SK-N-SH (cell line): ENCODE results near the gene MYLK. TPM values are rescaled to one million over a fixed set of nuclear protein-coding genes. Genes with fewer than 3 reads are reported as not detected.

ENCODE experiments used
- CTCF ChIA-PET: fragments of 300-600, 350-600 bp; formaldehyde crosslinking; extraction: SDS; loops from one replicate; lab custom pipeline; 2021; lab: Yijun Ruan, JAX
- POLR2A ChIA-PET: fragments of 350-600 bp; sonication (Branson Sonifier 250); formaldehyde crosslinking; extraction: SDS; loops from one replicate; lab custom pipeline; 2020; ENCODE audit warnings: antibody characterized with exemption, inconsistent platforms; lab: Yijun Ruan, JAX
- DNase-seq: peaks from one replicate; pipeline ENCODE4 v3.0.0; 2012
- H2AFZ ChIP-seq: fragments of 200-600 bp; sonication (generic); 2 replicates; pipeline ENCODE4 v1.8.1; 2016; ENCODE audit warnings: antibody characterized with exemption, mild to moderate bottlenecking, low read depth
- H3F3A ChIP-seq: fragments of 200-600 bp; sonication (generic); replicated peaks from 2 replicates; pipeline ENCODE3; 2016; ENCODE audit warnings: antibody characterized with exemption, mild to moderate bottlenecking; ENCODE audit not compliant: insufficient read depth
- H3K27ac ChIP-seq, 2 experiments: fragments of 200-500 bp in 1 of 2; fragments of 200-600 bp in 1 of 2; sonication (Bioruptor generic) in 1 of 2; sonication (generic), shearing (Covaris generic) in 1 of 2; 2 replicates each; pipeline versions ENCODE4 v1.5.1 to v1.6.1; 2014 to 2016; ENCODE audit warnings: low read depth in 2 of 2, inconsistent platforms in 1 of 2, low read length in 1 of 2, mild to moderate bottlenecking in 1 of 2, mixed read lengths in 1 of 2
- H3K27me3 ChIP-seq: fragments of 200-600 bp; sonication (generic), shearing (Covaris generic); 2 replicates; pipeline ENCODE4 v1.6.1; 2016; ENCODE audit warnings: mixed run types; ENCODE audit not compliant: insufficient read depth
- H3K36me3 ChIP-seq, 2 experiments: fragments of 200-500 bp in 1 of 2; fragments of 200-600 bp in 1 of 2; sonication (Bioruptor generic) in 1 of 2; sonication (generic) in 1 of 2; replicated peaks in 1 of 2; 2 replicates each; pipeline versions ENCODE3 to v1.5.1; 2014 to 2016; ENCODE audit warnings: low read length in 1 of 2, mild to moderate bottlenecking in 1 of 2; ENCODE audit not compliant: insufficient read depth in 2 of 2, control insufficient read depth in 1 of 2
- H3K4me1 ChIP-seq, 2 experiments: fragments of 200-500 bp in 1 of 2; fragments of 200-600 bp in 1 of 2; sonication (Bioruptor generic) in 1 of 2; sonication (generic), shearing (Covaris generic) in 1 of 2; 2 replicates each; pipeline versions ENCODE4 v1.5.1 to v1.6.1; 2014 to 2016; ENCODE audit warnings: low read depth in 1 of 2, low read length in 1 of 2, mixed run types in 1 of 2; ENCODE audit not compliant: insufficient read depth in 2 of 2, control insufficient read depth in 1 of 2
- H3K4me2 ChIP-seq: fragments of 200-600 bp; sonication (generic), shearing (Covaris generic); 2 replicates; pipeline ENCODE4 v1.6.1; 2017; ENCODE audit warnings: mixed run types
- H3K4me3 ChIP-seq, 2 experiments: fragments of 200-500 bp in 1 of 2; fragments of 200-600 bp in 1 of 2; sonication (Bioruptor generic) in 1 of 2; sonication (generic), shearing (Covaris generic) in 1 of 2; 2 replicates each; pipeline versions ENCODE4 v1.5.1 to v1.8.1; 2014 to 2016; ENCODE audit warnings: low read depth in 2 of 2, inconsistent platforms in 1 of 2, low read length in 1 of 2, mild to moderate bottlenecking in 1 of 2, mixed read lengths in 1 of 2, moderate library complexity in 1 of 2
- H3K79me2 ChIP-seq: fragments of 200-600 bp; sonication (generic); 2 replicates; pipeline ENCODE4 v1.8.1; 2017; ENCODE audit warnings: mild to moderate bottlenecking; ENCODE audit not compliant: insufficient read depth
- H3K9ac ChIP-seq: fragments of 200-600 bp; sonication (generic); 2 replicates; pipeline ENCODE4 v1.6.1; 2017; ENCODE audit warnings: mixed run types
- H3K9me2 ChIP-seq: fragments of 200-600 bp; sonication (generic); 2 replicates; pipeline ENCODE4 v1.6.1; 2017; ENCODE audit warnings: mixed run types
- H3K9me3 ChIP-seq: fragments of 200-600 bp; sonication (generic); 2 replicates; pipeline ENCODE4 v1.6.1; 2017; ENCODE audit warnings: mixed run types, mild to moderate bottlenecking, moderate library complexity
- H4K20me1 ChIP-seq: fragments of 200-600 bp; sonication (generic); 2 replicates; pipeline ENCODE4 v1.6.1; 2017; ENCODE audit warnings: mild to moderate bottlenecking, mixed run types; ENCODE audit not compliant: insufficient read depth
- EP300 ChIP-seq, 2 experiments: IDR thresholded peaks; 2 replicates each; pipeline versions ENCODE4 v1.4.0 to v1.6.1; 2012; ENCODE audit warnings: borderline replicate concordance in 1 of 2, low read depth in 1 of 2, low read length in 1 of 2
- FOSL2 ChIP-seq: IDR thresholded peaks from 2 replicates; pipeline ENCODE4 v1.4.0; 2012; ENCODE audit warnings: low read depth, mild to moderate bottlenecking, moderate library complexity, borderline replicate concordance
- GATA2 ChIP-seq: sonication (generic); formaldehyde crosslinking; IDR thresholded peaks from 2 replicates; pipeline ENCODE4 v1.5.0; 2020; ENCODE audit warnings: mild to moderate bottlenecking, missing genetic modification reagents
- NRF1 ChIP-seq: IDR thresholded peaks from 2 replicates; pipeline ENCODE4 v1.6.1; 2012; ENCODE audit warnings: low read depth, mild to moderate bottlenecking, low read length
- PBX3 ChIP-seq: IDR thresholded peaks from 2 replicates; pipeline ENCODE4; 2012
- RAD21 ChIP-seq: IDR thresholded peaks from 2 replicates; pipeline ENCODE4 v1.6.1; 2012; ENCODE audit warnings: mild to moderate bottlenecking, low read length
- RCOR1 ChIP-seq: fragments of 150-350 bp; IDR thresholded peaks from 2 replicates; pipeline ENCODE4 v1.6.1; 2017; ENCODE audit warnings: antibody characterized with exemption, low read length
- RFX5 ChIP-seq: IDR thresholded peaks from 2 replicates; pipeline ENCODE4 v1.6.1; 2012; ENCODE audit warnings: mild to moderate bottlenecking, improper control_type of control experiment, low read length
- SMC3 ChIP-seq: IDR thresholded peaks from 2 replicates; pipeline ENCODE4 v1.6.1; 2012; ENCODE audit warnings: low read depth, low read length, improper control_type of control experiment
- TEAD4 ChIP-seq: IDR thresholded peaks from 2 replicates; pipeline ENCODE4 v1.4.0; 2012; ENCODE audit warnings: mild to moderate bottlenecking, borderline replicate concordance; ENCODE audit not compliant: insufficient read depth
- USF1 ChIP-seq: IDR thresholded peaks from 2 replicates; pipeline ENCODE4 v1.4.0; 2012; ENCODE audit warnings: low read depth, borderline replicate concordance
- YY1 ChIP-seq: IDR thresholded peaks from 2 replicates; pipeline ENCODE4 v1.4.0; 2012; ENCODE audit warnings: low read depth, mild to moderate bottlenecking
- ZBTB33 ChIP-seq: IDR thresholded peaks from 2 replicates; pipeline ENCODE4 v1.4.0; 2012; ENCODE audit warnings: low read depth, borderline replicate concordance
- WGBS: methylation state at CpG from one replicate; pipeline ENCODE4 v1.1.6; 2017; ENCODE audit warnings: low lambda C conversion rate; 5-methylcytosine and 5-hydroxymethylcytosine counted together
- polyA plus RNA-seq, 3 experiments: library from polyadenylated mRNA; depleted of rRNA; stranded (reverse); fragments of >200 nt; gene quantifications; 2 replicates each; pipeline ENCODE4 v1.2.3, GENCODE V29; 2012

The MYLK gene
- polyA plus RNA-seq, 1 of the 3 experiments (the other 2 are of a cell fraction) = 272 TPM

GRCh38 chr3:123818921-123819429, 65.2 kb downstream of the MYLK start:
- no peaks in the 10 kb centered on the region for H4K20me1 ChIP-seq
- no peak overlapping the region for H2AFZ ChIP-seq
- H3K9me2 ChIP-seq = no peaks in the 10 kb centered on the region
- H3K36me3 ChIP-seq = peaks cover 33 to 67% of the 10 kb centered on the region in 2 experiments
- DNase-seq = no peak
- H3K27me3 ChIP-seq = no peaks in the 10 kb centered on the region
- peak overlapping the region; percentile 51 to 91; a peak in 3 of 4 replicates for H3K27ac ChIP-seq
- no peaks in the 10 kb centered on the region for H3K9me3 ChIP-seq
- TF ChIP-seq GATA2 (CRISPR knock-in tag) = no peak
- TF ChIP-seq SMC3 = no peak
- no peak for TF ChIP-seq USF1
- no peak for TF ChIP-seq TEAD4
- peak; percentile 23; the same call in 1 of the 2 replicates for TF ChIP-seq FOSL2
- no peak for TF ChIP-seq ZBTB33
- TF ChIP-seq EP300 (IDR thresholded peaks at IDR 0.05; ENCODE audit: borderline replicate concordance in 1 of 2, low read depth in 1 of 2, low read length in 1 of 2) = no peak
- TF ChIP-seq RCOR1 = no peak
- CTCF ChIA-PET = interaction anchor here (1.1 kb wide), 1 partner anchor 95 kb away, joined by 3 read pairs; no protein-coding TSS in a partner anchor
- H3K4me3 ChIP-seq = no peak overlapping the region
- H3K79me2 ChIP-seq = peaks cover 54% of the 10 kb centered on the region
- peak overlapping the region; percentile 18; the same call in 1 of the 2 replicates for H3K4me2 ChIP-seq
- POLR2A ChIA-PET = no interaction called here
- no peak overlapping the region; the same call in 1 of the 2 replicates for H3K9ac ChIP-seq
- WGBS = 51% methylated on average over 2 of the region's 2 CpGs
- H3F3A ChIP-seq = peaks cover 65% of the 10 kb centered on the region
- peaks cover 13 to 52% of the 10 kb centered on the region in 2 experiments; a peak in 3 of 4 replicates for H3K4me1 ChIP-seq

GRCh38 chr3:123818324-123818920, 65.7 kb downstream of the MYLK start:
- H3K4me3 ChIP-seq = no peak overlapping the region
- peaks cover 54% of the 10 kb centered on the region for H3K79me2 ChIP-seq
- TF ChIP-seq NRF1 (no peak), YY1 (no peak), RCOR1 (no peak), ZBTB33 (no peak), RAD21 (no peak), PBX3 (no peak), RFX5 (no peak)
- no peak for DNase-seq
- no peaks in the 10 kb centered on the region for H4K20me1 ChIP-seq
- peak overlapping the region; percentile 91; a peak in 3 of 4 replicates for H3K27ac ChIP-seq
- 85% methylated on average over 5 of the region's 5 CpGs for WGBS
- H3K9me3 ChIP-seq = no peaks in the 10 kb centered on the region
- CTCF ChIA-PET = no interaction called here
- no peaks in the 10 kb centered on the region for H3K9me2 ChIP-seq
- H3K4me1 ChIP-seq = peaks cover 13 to 52% of the 10 kb centered on the region in 2 experiments; a peak in 3 of 4 replicates
- no peaks in the 10 kb centered on the region for H3K27me3 ChIP-seq
- no peak overlapping the region for H2AFZ ChIP-seq
- H3K4me2 ChIP-seq = no peak overlapping the region
- peaks cover 68% of the 10 kb centered on the region for H3F3A ChIP-seq
- peaks cover 32 to 61% of the 10 kb centered on the region in 2 experiments for H3K36me3 ChIP-seq
- POLR2A ChIA-PET = no interaction called here
- H3K9ac ChIP-seq = peak overlapping the region; percentile 56; the same call in 1 of the 2 replicates
